ENCODE data around the gene MRPL46.
"Not testable (repeated sequence)": the region's sequence is repeated elsewhere in the genome, so short reads cannot be mapped to it uniquely, and the experiment has no call there.

MRPL46 gene

GRCh38 chr15:88477904-88478303 lies 10.7 kb upstream of the MRPL46 start:
- no peak for DNase-seq (ENCODE audit: low read depth)

DNA sequence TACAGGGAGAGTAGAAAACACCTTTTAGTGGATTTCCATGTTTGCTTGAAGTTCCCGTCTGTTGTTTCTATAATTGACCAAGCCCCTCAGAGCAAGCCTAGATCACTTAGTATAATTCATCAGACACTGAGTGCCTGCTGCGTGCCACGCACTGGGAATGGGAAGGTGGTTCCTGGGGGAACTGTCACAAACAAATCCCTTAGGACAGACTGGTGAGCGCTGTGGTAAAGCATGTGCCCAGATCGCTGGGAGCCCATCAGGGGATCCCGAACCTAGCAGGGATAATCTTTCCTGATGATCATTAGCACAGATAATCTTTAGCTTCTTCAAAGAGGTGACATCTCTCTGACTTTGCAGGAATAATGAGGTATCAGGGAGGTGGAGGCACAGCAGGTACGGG lies 9.9 kb upstream of the MRPL46 start:
- no peak for DNase-seq (ENCODE audit: low read depth)

GRCh38 chr15:88476635-88477060 lies 9.5 kb upstream of the MRPL46 start:
- DNase-seq (ENCODE audit: low read depth): peak; percentile 44

DNA sequence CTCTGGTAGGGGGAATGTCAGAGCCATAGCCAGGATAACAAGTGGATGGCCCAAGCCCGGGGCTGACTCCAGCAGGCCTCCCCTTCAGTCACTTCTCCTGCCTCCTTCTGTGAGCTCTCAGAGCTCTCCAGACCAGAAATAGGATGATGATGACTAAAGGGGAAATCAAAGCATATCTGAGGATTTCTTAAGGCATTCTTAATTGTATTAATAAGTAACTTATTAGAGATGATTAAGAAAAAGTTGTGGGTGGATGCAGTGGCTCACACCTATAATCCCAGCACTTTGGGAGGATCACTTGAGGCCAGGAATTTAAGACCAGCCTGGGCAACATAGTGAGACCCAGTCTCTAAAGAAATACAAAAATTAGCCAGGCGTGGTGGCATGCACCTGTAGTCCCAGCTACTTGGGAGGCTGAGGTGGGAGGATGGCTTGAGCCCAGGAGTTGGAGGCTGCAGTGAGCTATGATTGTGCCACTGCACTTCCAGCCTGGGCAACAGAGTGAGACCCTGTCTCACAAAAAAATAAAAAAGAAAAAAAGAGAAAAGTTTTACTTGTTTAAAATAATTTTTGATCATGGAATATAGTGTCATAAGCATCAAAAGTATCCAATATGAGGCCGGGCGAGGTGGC lies 6.6 kb upstream of the MRPL46 start:
- DNase-seq (ENCODE audit: low read depth): not testable (repeated sequence)

GRCh38 chr15:88472225-88472624 lies 5.0 kb upstream of the MRPL46 start:
- no peak for DNase-seq (ENCODE audit: low read depth)

DNA sequence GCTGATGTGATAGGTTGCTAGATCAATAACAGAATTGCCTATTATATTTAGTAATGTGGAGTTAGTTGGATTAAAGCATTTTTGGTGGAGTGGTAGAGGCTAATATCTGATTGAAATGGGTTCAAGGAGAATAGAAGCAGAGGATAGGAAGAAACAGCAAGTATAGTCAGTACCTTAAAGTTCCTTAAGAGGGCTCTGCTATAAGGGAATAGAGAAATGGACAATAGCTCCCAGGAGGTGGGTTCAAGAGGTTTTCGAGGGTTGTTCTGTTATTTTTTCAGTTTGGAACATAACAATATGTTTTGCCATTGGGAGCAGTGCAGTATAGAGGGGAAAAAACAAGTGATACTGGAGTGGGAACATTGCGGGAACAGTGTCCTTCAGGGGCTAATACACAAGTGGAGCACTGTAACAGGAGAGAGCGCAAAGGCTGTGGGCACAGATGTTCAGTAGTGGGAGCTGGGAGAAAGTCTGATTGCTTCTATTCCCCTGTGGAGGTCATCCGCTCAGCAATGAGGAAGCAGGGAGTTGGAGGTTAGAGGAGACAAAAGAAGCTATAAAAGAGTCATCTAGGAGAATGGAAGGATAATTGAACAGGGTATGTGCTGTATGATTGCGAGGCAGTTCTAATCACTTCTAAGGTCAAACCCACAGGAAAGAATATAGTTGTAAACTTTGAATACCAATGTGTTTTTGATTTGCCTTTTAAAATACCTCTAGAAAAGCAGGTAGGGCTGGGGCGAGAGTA lies 3.6 kb upstream of the MRPL46 start:
- DNase-seq (ENCODE audit: low read depth): no peak

- DNase-seq (ENCODE audit: low read depth): no peak
Observed at GRCh38 chr15:88469321-88469720, 2.1 kb upstream of the MRPL46 start.

DNA sequence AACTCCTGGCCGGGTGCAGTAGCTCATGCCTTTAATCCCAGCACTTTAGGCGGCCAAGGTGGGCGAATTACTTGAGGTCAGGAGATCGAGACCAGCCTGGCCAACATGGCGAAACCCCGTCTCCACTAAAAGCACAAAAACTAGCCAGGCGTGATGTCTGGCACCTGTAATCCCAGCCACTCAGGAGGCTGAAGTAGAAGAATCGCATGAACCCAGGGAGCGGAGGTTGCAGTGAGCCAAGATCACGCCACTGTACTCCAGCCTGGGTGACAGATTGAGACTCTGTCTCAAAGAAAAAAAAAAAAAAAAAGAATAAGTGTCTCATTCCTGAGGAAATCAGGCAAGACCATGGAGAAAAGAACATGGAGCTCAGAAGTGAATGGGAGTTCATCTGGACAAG lies 1.5 kb upstream of the MRPL46 start:
- not testable (repeated sequence) for DNase-seq (ENCODE audit: low read depth)

GRCh38 chr15:88467935-88468528 lies 844 bp upstream of the MRPL46 start:
- peak; percentile 33 for DNase-seq (ENCODE audit: low read depth)

DNA sequence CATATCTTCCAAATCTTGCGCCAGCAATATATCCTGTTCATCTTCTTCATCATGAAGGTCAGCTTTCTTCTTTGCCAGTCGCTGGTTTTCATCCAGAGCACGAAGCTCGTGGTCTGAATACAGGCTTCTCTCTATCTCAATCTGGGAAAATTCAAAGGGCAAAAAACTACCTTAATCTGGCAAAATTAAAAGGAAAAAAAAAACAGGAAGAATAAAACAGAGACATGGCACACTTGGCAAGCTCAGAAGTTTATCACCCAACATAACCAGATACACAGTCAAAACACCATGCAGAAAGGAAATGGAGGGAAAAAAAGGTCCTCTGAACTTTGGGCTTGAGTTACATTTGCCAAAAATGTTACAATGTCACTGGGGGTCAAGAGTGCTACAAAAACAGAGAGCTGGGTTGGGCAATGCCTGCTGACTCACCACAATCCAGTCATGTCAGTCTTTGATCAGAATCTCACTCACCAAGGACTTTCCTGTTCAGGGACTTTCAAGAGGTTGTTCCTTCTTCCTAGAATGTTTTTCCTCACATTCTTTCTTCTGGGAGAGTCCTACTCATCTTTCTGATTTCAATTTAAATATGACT lies 1.5 kb downstream of the MRPL46 start:
- peak; percentile 85 for DNase-seq (ENCODE audit: low read depth)

- no peak for DNase-seq (ENCODE audit: low read depth)
Observed at GRCh38 chr15:88463870-88464532, 3.2 kb downstream of the MRPL46 start.

GRCh38 chr15:88456733-88457132 lies 10.5 kb downstream of the MRPL46 start:
- DNase-seq (ENCODE audit: low read depth): no peak

- DNase-seq (ENCODE audit: low read depth): peak; percentile 77
Observed at GRCh38 chr15:88454867-88455810, 12.0 kb downstream of the MRPL46 start.

- no peak for DNase-seq (ENCODE audit: low read depth)
Observed at GRCh38 chr15:88454236-88454635, 13.0 kb downstream of the MRPL46 start.

DNA sequence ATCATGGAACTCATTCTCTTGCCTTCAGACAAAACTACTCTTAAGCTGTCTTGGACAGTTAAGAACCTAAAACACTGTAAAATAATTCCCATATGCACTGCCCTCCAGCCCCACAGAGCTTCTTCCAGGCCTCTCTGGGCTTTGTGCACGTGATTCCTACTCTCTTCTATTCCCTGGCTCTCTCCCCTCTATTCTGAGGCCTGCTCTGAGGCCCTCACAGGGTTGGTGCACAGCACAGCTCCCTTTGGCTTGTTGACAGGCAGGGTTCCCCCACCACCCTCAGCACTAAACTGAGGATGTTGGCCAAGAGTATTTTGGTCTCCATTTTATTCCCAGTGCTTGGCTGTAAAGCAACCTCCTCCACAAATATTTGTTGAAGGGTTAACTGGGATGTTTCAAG lies 13.5 kb downstream of the MRPL46 start:
- no peak for DNase-seq (ENCODE audit: low read depth)

- peak; percentile 69 for DNase-seq (ENCODE audit: low read depth)
Observed at GRCh38 chr15:88450125-88450798, 16.9 kb downstream of the MRPL46 start.

GRCh38 chr15:88449581-88449980 lies 17.6 kb downstream of the MRPL46 start:
- no peak for DNase-seq (ENCODE audit: low read depth)

GRCh38 chr15:88448991-88449461 lies 18.2 kb downstream of the MRPL46 start:
- no peak for DNase-seq (ENCODE audit: low read depth)

- DNase-seq (ENCODE audit: low read depth): no peak
Observed at GRCh38 chr15:88447741-88448140, 19.4 kb downstream of the MRPL46 start.

DNA sequence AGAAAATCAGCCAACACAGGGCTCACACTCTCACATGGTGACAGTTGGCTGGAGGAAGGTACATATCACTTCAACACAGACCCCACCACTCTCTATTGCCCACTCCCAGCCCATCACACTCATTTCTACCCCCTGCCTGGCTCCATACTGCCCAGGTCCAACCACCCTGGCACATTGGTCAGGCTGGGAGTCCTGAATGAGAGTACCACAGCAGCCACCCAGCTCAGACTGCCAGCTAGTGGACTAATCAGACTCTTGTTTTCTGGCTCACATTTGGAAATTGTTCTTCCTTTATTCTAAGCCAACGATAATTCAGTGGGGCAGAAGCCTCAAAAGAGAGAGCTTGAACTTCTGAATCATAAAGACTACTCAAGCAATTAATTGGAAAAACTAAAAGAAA lies 20.0 kb downstream of the MRPL46 start:
- DNase-seq (ENCODE audit: low read depth): no peak
